CD4-positive, alpha-beta T cell treated with Interleukin-17A for 4 hours (primary cell): ENCODE results near the gene TMEM69.
"Not testable (repeated sequence)": the region's sequence is repeated elsewhere in the genome, so short reads cannot be mapped to it uniquely, and the experiment has no call there.

Experiments
- DNase-seq: peaks from one replicate; pipeline ENCODE4 v3.0.0-alpha.2; 2020; ENCODE audit warnings: mixed read lengths

TMEM69 gene

GRCh38 chr1:45687754-45688740 lies at the start of gene TMEM69:
Gene TMEM69, plus strand, starts transcription at chr1:45688181. Its CDS starts 2,888 bp downstream, at chr1:45691069.
- DNase-seq = peak; percentile 78

GRCh38 chr1:45640293-45640692 lies 47.7 kb upstream of the TMEM69 start:
- DNase-seq = no peak

- no peak for DNase-seq
These were observed 44.7 kb upstream of the TMEM69 start for GRCh38 chr1:45643321-45643720.

GRCh38 chr1:45643978-45644377 lies 44.0 kb upstream of the TMEM69 start:
- no peak for DNase-seq

- DNase-seq = no peak
These were observed 43.3 kb upstream of the TMEM69 start for GRCh38 chr1:45644661-45645060.

GRCh38 chr1:45647248-45648021 lies 40.5 kb upstream of the TMEM69 start:
- no peak for DNase-seq

- DNase-seq = no peak
These were observed 33.3 kb upstream of the TMEM69 start for GRCh38 chr1:45654540-45655280.

GRCh38 chr1:45656573-45657226 lies 31.3 kb upstream of the TMEM69 start:
- DNase-seq = no peak

- no peak for DNase-seq
These were observed 29.8 kb upstream of the TMEM69 start for GRCh38 chr1:45658171-45658570.

- no peak for DNase-seq
These were observed 28.8 kb upstream of the TMEM69 start for GRCh38 chr1:45659222-45659621.

GRCh38 chr1:45660336-45660735 lies 27.6 kb upstream of the TMEM69 start:
- no peak for DNase-seq

- DNase-seq = no peak
These were observed 21.1 kb upstream of the TMEM69 start for GRCh38 chr1:45666836-45667235.

- no peak for DNase-seq
These were observed 20.5 kb upstream of the TMEM69 start for GRCh38 chr1:45667321-45668111.

GRCh38 chr1:45668526-45668925 lies 19.5 kb upstream of the TMEM69 start:
- no peak for DNase-seq

- no peak for DNase-seq
These were observed 18.6 kb upstream of the TMEM69 start for GRCh38 chr1:45669379-45669778.

GRCh38 chr1:45669859-45670655 lies 17.9 kb upstream of the TMEM69 start:
- no peak for DNase-seq

GRCh38 chr1:45673956-45674355 lies 14.0 kb upstream of the TMEM69 start:
- DNase-seq = no peak

GRCh38 chr1:45674478-45674877 lies 13.5 kb upstream of the TMEM69 start:
- no peak for DNase-seq

- DNase-seq = not testable (repeated sequence)
These were observed 11.4 kb upstream of the TMEM69 start for GRCh38 chr1:45676553-45676952.

GRCh38 chr1:45677751-45678245 lies 10.2 kb upstream of the TMEM69 start:
- DNase-seq = no peak

- no peak for DNase-seq
These were observed 9.5 kb upstream of the TMEM69 start for GRCh38 chr1:45678489-45678888.
